ACC112 (cell line): ENCODE measurements around the gene C1orf146.
"Not testable (repeated sequence)": the region's sequence is repeated elsewhere in the genome, so short reads cannot be mapped to it uniquely, and the experiment has no call there.

Experiments
- H2AFZ ChIP-seq: fragments of 200-600 bp; sonication (generic); one replicate; pipeline ENCODE4 v1.6.0; 2017; ENCODE audit warnings: antibody characterized with exemption, low read length; ENCODE audit not compliant: unreplicated experiment
- H3K27ac ChIP-seq: fragments of 200-600 bp; sonication (generic); 2 replicates; pipeline ENCODE4 v1.5.1; 2014; ENCODE audit warnings: low read depth, mild to moderate bottlenecking, antibody characterized with exemption, low read length, moderate library complexity
- H3K27me3 ChIP-seq: fragments of 200-600 bp; sonication (generic); 2 replicates; pipeline ENCODE4 v1.6.1; 2014; ENCODE audit warnings: mild to moderate bottlenecking, antibody characterized with exemption, low read length, moderate library complexity, mixed read lengths; ENCODE audit not compliant: insufficient read depth
- H3K36me3 ChIP-seq: fragments of 200-600 bp; sonication (generic); 2 replicates; pipeline ENCODE4 v1.6.1; 2016; ENCODE audit warnings: mild to moderate bottlenecking, antibody characterized with exemption, low read length, moderate library complexity, mixed read lengths; ENCODE audit not compliant: insufficient read depth
- H3K4me1 ChIP-seq: fragments of 200-600 bp; sonication (generic); one replicate; pipeline ENCODE4 v1.6.1; 2016; ENCODE audit warnings: low read length, mixed read lengths; ENCODE audit not compliant: insufficient read depth, unreplicated experiment, control insufficient read depth
- H3K4me3 ChIP-seq: fragments of 200-600 bp; sonication (generic); 2 replicates; pipeline ENCODE4 v1.5.1; 2014; ENCODE audit warnings: mild to moderate bottlenecking, low read depth, low read length
- H3K79me2 ChIP-seq: fragments of 200-600 bp; sonication (generic); one replicate; pipeline ENCODE4 v1.6.0; 2016; ENCODE audit warnings: low read length; ENCODE audit not compliant: control insufficient read depth, unreplicated experiment, insufficient read depth

Gene C1orf146

DNA sequence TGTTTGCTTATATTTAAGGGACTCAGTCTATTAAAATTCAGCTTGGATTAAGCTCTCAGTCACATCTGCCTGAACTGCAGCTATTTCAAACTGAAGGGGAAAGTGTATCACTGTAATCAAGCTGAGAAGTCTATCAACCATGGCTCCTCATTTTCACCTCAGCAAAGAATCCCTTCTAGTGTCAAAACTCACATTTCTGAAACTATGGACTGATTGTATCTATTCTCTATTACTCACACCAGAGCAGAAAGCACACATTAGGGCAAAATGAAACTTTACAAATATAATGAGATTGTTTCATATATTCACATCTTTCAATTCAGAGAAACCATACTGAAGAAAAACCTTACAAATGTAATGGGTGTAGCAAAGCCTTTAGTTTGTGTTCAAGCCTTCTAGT is 14.6 kb upstream of the C1orf146 start:
- no peak overlapping the region for H3K27ac ChIP-seq
- H3K36me3 ChIP-seq, result no peaks in the 10 kb centered on the region
- no peaks in the 10 kb centered on the region for H3K4me1 ChIP-seq
- no peak overlapping the region for H2AFZ ChIP-seq
- H3K27me3 ChIP-seq, result no peaks in the 10 kb centered on the region
- no peaks in the 10 kb centered on the region for H3K79me2 ChIP-seq
- no peak overlapping the region for H3K4me3 ChIP-seq

DNA sequence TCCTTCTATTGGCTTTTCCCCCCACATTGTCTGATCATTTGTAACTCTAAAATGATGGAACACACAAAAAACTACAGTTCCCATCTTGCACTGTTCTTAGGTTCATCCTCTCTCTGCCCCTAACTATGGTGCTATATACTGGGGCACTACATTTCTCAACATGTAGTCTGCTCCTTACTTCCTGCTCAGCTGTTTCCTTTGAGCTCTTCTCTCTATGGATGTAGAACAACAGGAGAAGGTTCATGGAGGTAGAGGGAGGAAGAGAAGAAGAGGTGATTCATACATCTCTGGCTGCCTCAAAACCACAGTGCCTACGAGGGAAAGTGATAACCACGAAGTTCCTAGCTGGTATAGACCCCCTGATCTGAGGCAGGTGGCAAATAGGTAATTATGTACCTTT is 7.0 kb upstream of the C1orf146 start:
- H3K36me3 ChIP-seq, result no peaks in the 10 kb centered on the region
- H3K27ac ChIP-seq, result peak overlapping the region; percentile 53
- no peaks in the 10 kb centered on the region for H3K27me3 ChIP-seq
- 0 out of 2 replicates have a peak overlapping the region, but pooled peaks have one; percentile 1 for H3K4me3 ChIP-seq
- peaks cover 11% of the 10 kb centered on the region for H3K4me1 ChIP-seq
- no peaks in the 10 kb centered on the region for H3K79me2 ChIP-seq
- peak overlapping the region; percentile 61 for H2AFZ ChIP-seq

DNA sequence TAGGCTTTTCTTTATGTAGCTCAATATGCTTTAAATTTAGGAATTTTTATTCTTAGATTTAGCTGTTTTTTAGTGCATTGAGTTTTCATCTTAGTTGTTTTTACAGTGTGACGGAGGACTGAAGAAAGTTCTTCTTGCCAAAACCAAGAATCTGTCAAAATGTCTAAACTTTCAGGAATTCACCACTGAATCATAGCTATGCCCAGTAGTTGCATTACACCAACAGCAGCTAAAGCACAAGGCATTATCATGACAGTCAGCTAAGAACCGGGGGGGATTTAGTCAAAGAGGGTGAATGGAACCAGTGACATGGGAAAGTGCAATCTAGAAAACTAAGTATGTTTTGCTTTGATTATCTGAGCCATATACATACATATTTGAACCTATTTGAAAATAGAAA is 6.5 kb upstream of the C1orf146 start:
- Histone ChIP-seq H3K4me3 (0 out of 2 replicates have a peak overlapping the region, but pooled peaks have one; percentile 1), H3K27me3 (no peaks in the 10 kb centered on the region), H3K36me3 (no peaks in the 10 kb centered on the region), H3K27ac (peak overlapping the region; percentile 53), H2AFZ (no peak overlapping the region), H3K79me2 (no peaks in the 10 kb centered on the region), H3K4me1 (peaks cover 11% of the 10 kb centered on the region)

DNA sequence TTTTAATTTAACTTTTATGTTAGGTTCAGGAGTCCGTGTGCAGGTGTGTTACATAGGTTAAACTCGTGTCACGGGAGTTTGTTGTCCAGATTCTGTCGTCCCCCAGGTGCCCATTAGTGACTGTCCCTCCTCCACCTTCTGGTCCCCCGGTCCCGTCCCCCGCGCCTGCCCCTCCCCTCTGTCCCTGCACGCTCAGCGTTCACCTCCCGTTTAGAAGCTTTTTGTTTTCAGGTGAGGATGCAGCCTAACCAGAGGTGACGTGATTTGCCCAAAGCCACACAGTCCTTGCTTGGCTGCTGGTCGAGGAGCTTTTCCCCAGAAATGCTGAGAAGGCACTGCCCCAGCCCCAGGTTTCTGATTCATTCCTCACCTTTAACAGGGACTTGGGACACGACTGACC is 844 bp downstream of the C1orf146 start:
- Histone ChIP-seq H3K36me3 (no peaks in the 10 kb centered on the region), H3K27me3 (no peaks in the 10 kb centered on the region), H3K79me2 (no peaks in the 10 kb centered on the region), H3K27ac (no peak overlapping the region), H3K4me1 (no peaks in the 10 kb centered on the region), H2AFZ (no peak overlapping the region), H3K4me3 (no peak overlapping the region)

DNA sequence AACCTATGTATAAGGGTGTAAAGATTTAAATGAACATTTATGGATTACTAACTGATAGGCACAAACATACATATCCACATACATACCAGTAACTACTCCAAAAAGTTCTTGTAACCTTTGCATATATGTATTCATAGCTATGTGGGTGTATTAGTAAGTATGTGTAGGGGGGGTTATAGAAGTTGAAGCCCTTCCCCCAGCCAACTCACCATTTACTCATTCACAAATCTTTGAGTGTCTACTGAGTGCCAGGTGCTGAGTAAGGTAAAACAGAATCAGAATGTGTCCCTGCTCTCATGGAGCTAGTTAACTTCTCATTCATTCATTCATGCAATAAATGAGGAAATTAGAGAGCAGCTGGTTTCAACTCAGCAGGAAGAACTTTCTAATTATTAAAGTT is 1.3 kb downstream of the C1orf146 start:
- Histone ChIP-seq H3K27me3 (no peaks in the 10 kb centered on the region), H2AFZ (no peak overlapping the region), H3K27ac (no peak overlapping the region), H3K36me3 (no peaks in the 10 kb centered on the region), H3K79me2 (no peaks in the 10 kb centered on the region), H3K4me3 (no peak overlapping the region), H3K4me1 (no peaks in the 10 kb centered on the region)

DNA sequence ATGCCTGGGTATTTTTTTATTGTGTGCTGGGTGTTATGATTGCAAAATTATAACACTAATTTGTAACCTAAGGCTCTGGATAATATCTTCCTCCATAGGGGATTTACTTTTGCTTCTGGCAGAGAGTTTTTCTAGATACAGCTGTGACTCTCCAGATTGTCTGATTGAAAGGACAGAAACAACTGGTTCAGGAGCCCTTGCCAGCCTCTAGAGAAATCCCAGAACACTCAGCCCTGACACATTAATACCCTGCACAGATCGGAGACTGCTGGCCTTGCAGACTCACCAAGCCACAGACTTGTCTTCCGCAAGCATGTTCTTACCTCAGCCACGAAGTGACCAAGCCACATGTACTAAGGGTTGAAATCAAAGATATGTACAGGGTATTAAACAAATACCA is 10.7 kb downstream of the C1orf146 start:
- H2AFZ ChIP-seq, result no peak overlapping the region
- no peak overlapping the region for H3K4me3 ChIP-seq
- no peaks in the 10 kb centered on the region for H3K36me3 ChIP-seq
- H3K79me2 ChIP-seq, result no peaks in the 10 kb centered on the region
- no peaks in the 10 kb centered on the region for H3K27me3 ChIP-seq
- no peaks in the 10 kb centered on the region for H3K4me1 ChIP-seq
- no peak overlapping the region for H3K27ac ChIP-seq

DNA sequence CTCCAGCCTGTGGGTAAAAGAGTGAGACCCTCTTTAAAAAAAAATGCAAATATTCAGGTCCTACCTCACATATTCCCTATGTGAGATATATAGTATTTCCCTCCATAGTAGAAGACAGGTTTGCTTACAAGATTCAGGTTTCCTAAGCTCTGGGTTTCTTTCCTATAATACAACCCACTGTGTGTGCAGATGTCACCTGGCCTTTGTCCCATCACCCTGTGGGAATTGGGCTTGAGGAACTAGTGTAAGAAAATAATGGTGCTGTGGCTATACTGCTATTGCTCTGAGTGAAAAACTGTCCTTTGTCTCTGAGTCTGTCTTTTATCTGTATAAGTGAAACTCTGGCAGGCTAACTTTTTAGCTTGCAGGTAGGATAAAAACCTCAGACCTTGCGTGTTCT is 13.0 kb downstream of the C1orf146 start:
- Histone ChIP-seq H3K79me2 (no peaks in the 10 kb centered on the region), H2AFZ (no peak overlapping the region), H3K36me3 (no peaks in the 10 kb centered on the region), H3K27ac (no peak overlapping the region), H3K4me3 (no peak overlapping the region), H3K27me3 (no peaks in the 10 kb centered on the region), H3K4me1 (no peaks in the 10 kb centered on the region)

DNA sequence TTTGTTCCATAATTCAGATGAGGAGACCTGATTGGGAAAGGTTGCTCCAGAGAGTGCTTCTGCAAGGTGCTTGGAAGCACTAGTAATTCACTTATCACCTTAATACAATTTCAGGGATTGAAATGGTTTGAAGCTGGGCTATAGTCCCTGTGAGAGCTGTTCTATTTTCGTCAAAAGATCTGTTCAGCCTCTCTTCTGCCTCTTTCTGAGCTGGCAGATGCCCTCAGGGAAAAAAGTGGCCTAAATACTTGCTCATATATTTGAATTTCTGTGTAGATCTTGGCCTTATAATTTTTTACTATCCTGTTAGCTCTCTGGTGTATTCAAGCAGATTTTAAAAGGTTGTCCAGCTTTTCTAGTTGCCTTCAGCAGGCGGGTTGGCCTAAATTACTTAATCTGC is 22.3 kb downstream of the C1orf146 start:
- Histone ChIP-seq H2AFZ (no peak overlapping the region), H3K79me2 (no peaks in the 10 kb centered on the region), H3K27ac (no peak overlapping the region), H3K36me3 (no peaks in the 10 kb centered on the region), H3K4me3 (no peak overlapping the region), H3K27me3 (no peaks in the 10 kb centered on the region), H3K4me1 (no peaks in the 10 kb centered on the region)

DNA sequence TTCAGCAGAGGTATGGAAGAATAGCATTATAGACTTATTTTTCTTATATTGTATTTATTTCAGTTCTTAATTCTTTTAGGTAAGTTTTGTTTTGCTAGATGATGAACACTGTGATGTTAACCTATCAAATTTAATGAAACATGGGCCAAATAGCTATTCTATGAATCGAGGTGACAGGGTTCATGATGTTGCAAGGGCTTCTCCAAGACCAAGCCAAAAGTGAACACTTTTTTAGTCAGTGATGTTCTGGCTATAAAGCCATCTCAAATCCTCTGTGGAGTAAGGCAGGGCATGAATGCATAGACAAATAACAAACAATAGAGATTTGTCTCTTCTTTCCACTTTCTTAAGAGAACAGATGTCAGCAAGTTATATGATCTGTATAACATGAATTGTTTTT is 26.7 kb downstream of the C1orf146 start:
- Histone ChIP-seq H3K79me2 (no peaks in the 10 kb centered on the region), H3K4me1 (no peaks in the 10 kb centered on the region), H3K4me3 (no peak overlapping the region), H3K27ac (no peak overlapping the region), H3K27me3 (no peaks in the 10 kb centered on the region), H3K36me3 (no peaks in the 10 kb centered on the region; the same call in 1 of the 2 replicates), H2AFZ (no peak overlapping the region)

DNA sequence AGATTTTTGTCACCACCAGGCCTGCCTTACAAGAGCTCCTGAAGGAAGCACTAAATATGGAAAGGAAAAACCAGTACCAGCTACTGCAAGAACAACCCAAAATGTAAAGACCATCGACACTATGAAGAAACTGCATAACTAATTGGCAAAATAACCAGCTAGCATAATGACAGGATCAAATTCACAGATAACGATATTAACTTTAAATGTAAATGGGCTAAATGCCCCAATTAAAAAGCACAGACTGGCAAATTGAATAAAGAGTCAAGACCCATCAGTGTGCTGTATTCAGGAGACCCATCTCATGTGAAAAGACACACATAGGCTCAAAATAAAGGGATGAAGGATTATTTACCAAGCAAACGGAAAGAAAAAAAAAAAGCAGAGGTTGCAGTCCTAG is 37.0 kb downstream of the C1orf146 start:
- not testable (repeated sequence) for H3K79me2 ChIP-seq, H2AFZ ChIP-seq, H3K4me3 ChIP-seq, H3K36me3 ChIP-seq, H3K27ac ChIP-seq, H3K27me3 ChIP-seq, H3K4me1 ChIP-seq

DNA sequence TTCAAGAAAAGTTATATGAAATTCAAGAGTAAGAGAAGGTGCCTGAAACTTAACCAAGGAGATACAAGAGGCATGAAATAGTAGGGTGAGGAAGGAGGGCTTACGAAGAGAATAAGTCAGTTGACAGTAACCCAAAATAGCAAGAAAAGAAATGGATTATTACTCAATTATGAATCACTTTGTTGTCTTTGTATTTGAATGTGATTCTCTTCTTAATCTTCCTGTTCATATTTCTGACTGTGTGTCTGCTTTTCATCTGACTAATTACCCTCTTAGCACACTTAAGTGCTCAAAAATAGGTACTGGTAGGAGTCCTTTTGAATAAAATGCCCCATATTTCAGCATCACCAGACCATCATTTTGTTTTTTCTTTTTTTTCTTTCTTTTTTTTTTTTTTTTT is 41.6 kb downstream of the C1orf146 start:
- Histone ChIP-seq H3K27ac (no peak overlapping the region), H3K4me1 (peaks cover 6% of the 10 kb centered on the region), H3K27me3 (no peaks in the 10 kb centered on the region), H3K79me2 (no peaks in the 10 kb centered on the region), H3K36me3 (peaks cover 25% of the 10 kb centered on the region), H2AFZ (no peak overlapping the region), H3K4me3 (no peak overlapping the region)
